A673 (cell line): ENCODE results near the gene TICAM2. TPM values are rescaled to one million over a fixed set of nuclear protein-coding genes. Genes with fewer than 3 reads are reported as not detected.

Source experiments
- BruUV-seq: library from RNA; stranded (reverse); fragments of 400-500 nt; replicated peaks from 2 replicates; lab custom pipeline; 2021; lab: Mats Ljungman, UMichigan
- CTCF ChIA-PET: fragments of 300-600 bp; sonication (Branson Sonifier 250); formaldehyde crosslinking; loops from one replicate; lab custom pipeline; 2022; ENCODE audit warnings: antibody characterized with exemption; lab: Charles Lee
- POLR2A ChIA-PET: fragments of 300-600 bp; sonication (Branson Sonifier 250); formaldehyde crosslinking; loops from one replicate; lab custom pipeline; 2022; ENCODE audit warnings: antibody characterized with exemption; ENCODE audit not compliant: low non-redundant PET; lab: Charles Lee
- DNase-seq: peaks from one replicate; pipeline ENCODE4 v3.0.0-alpha.2; 2015; ENCODE audit warnings: low spot score
- H3K27ac ChIP-seq: fragments of 200-600 bp; sonication (generic); 2 replicates; pipeline ENCODE4 v1.5.1; 2016; ENCODE audit warnings: mixed run types, low read depth, mild to moderate bottlenecking, mixed read lengths, antibody characterized with exemption, low read length; ENCODE audit not compliant: poor library complexity, severe bottlenecking
- H3K27me3 ChIP-seq: fragments of 200-600 bp; sonication (generic); replicated peaks from 2 replicates; pipeline ENCODE4 v1.6.1; 2017; ENCODE audit warnings: mixed run types, low read depth, mild to moderate bottlenecking, mixed read lengths, antibody characterized with exemption, low read length; ENCODE audit not compliant: insufficient read depth, poor library complexity
- H3K36me3 ChIP-seq: fragments of 200-600 bp; sonication (generic); 2 replicates; pipeline ENCODE4 v1.6.1; 2016; ENCODE audit warnings: mixed run types, mild to moderate bottlenecking, mixed read lengths, antibody characterized with exemption, low read length; ENCODE audit not compliant: insufficient read depth, poor library complexity, severe bottlenecking
- H3K4me1 ChIP-seq: fragments of 200-600 bp; sonication (generic); 2 replicates; pipeline ENCODE4 v1.6.1; 2017; ENCODE audit warnings: mixed run types, mild to moderate bottlenecking, mixed read lengths, antibody characterized with exemption, low read length; ENCODE audit not compliant: insufficient read depth, poor library complexity, severe bottlenecking
- H3K4me3 ChIP-seq: fragments of 200-600 bp; sonication (generic); 2 replicates; pipeline ENCODE4 v1.5.1; 2016; ENCODE audit warnings: low read depth, mixed run types, mild to moderate bottlenecking, mixed read lengths, low read length; ENCODE audit not compliant: poor library complexity, severe bottlenecking
- H3K9me3 ChIP-seq: fragments of 200-600 bp; sonication (generic); 2 replicates; pipeline ENCODE4 v1.6.1; 2016; ENCODE audit warnings: mixed run types, low read depth, mild to moderate bottlenecking, mixed read lengths, antibody characterized with exemption, low read length; ENCODE audit not compliant: poor library complexity, severe bottlenecking
- CTCF ChIP-seq: fragments of 300-800, 200-600 bp; sonication (generic); conservative IDR thresholded peaks from 2 replicates; pipeline ENCODE4 v1.5.1; 2017; ENCODE audit warnings: low read depth, mild to moderate bottlenecking, antibody characterized with exemption, low read length, moderate library complexity, mixed read lengths
- EZH2 ChIP-seq: fragments of 200-600 bp; sonication (generic); IDR thresholded peaks from 2 replicates; pipeline ENCODE4 v1.6.1; 2017; ENCODE audit warnings: borderline replicate concordance, low read depth, mild to moderate bottlenecking, mixed read lengths, antibody characterized with exemption, low read length; ENCODE audit not compliant: poor library complexity, severe bottlenecking
- intact Hi-C: fragments of 100-400 bp; cut with micrococcal nuclease; formaldehyde crosslinking; loops from one replicate; pipeline ENCODE4 v1.10.0; 2022; ENCODE audit not compliant: unreplicated experiment
- total RNA-seq: library from RNA; stranded (reverse); gene quantifications from 2 replicates; pipeline ENCODE4 v1.2.3, GENCODE V29; 2021

Gene TICAM2
- total RNA-seq, 1 experiment from 2014 or later = 0.32 TPM

- Histone ChIP-seq H3K4me3 (no peak overlapping the region), H3K27ac (no peak overlapping the region), H3K9me3 (no peaks in the 10 kb centered on the region), H3K27me3 (no peaks in the 10 kb centered on the region), H3K36me3 (no peaks in the 10 kb centered on the region), H3K4me1 (peaks cover 3% of the 10 kb centered on the region)
- BruUV-seq = no TSS peak
- POLR2A ChIA-PET = no interaction called here
- TF ChIP-seq EZH2 = no peak
- no peak for TF ChIP-seq CTCF
- CTCF ChIA-PET = no interaction called here
- no peak for DNase-seq
- intact Hi-C loops = no loop called here
These were observed 17.8 kb downstream of the TICAM2 start for GRCh38 chr5:115584501-115584900.

- Histone ChIP-seq H3K9me3 (no peaks in the 10 kb centered on the region), H3K27ac (no peak overlapping the region), H3K4me3 (no peak overlapping the region), H3K4me1 (peaks cover 4% of the 10 kb centered on the region), H3K27me3 (no peaks in the 10 kb centered on the region), H3K36me3 (no peaks in the 10 kb centered on the region)
- intact Hi-C loops = no loop called here
- DNase-seq = no peak
- BruUV-seq = no TSS peak
- ChIA-PET CTCF (no interaction called here), POLR2A (no interaction called here)
- TF ChIP-seq CTCF = no peak
- TF ChIP-seq EZH2 = no peak
These were observed 18.8 kb downstream of the TICAM2 start for GRCh38 chr5:115583474-115583873.

- H3K4me1 ChIP-seq = peaks cover 4% of the 10 kb centered on the region
- H3K36me3 ChIP-seq = no peaks in the 10 kb centered on the region
- no peaks in the 10 kb centered on the region for H3K9me3 ChIP-seq
- H3K4me3 ChIP-seq = no peak overlapping the region
- intact Hi-C loops = no loop called here
- TF ChIP-seq EZH2 = no peak
- no peak for TF ChIP-seq CTCF
- CTCF ChIA-PET = no interaction called here
- DNase-seq = no peak
- H3K27ac ChIP-seq = no peak overlapping the region
- POLR2A ChIA-PET = interaction anchor here (0.7 kb wide), 1 partner anchor 379 kb away, joined by 4 read pairs; no protein-coding TSS in a partner anchor
- no peaks in the 10 kb centered on the region for H3K27me3 ChIP-seq
- BruUV-seq = no TSS peak
These were observed 21.3 kb downstream of the TICAM2 start for GRCh38 chr5:115580941-115581340.
